Endothelial cell of umbilical vein (primary cell): ENCODE measurements around the gene CP. TPM values are rescaled to one million over a fixed set of nuclear protein-coding genes. Genes with fewer than 3 reads are reported as not detected.

Experiments used
- BruUV-seq: library from RNA; stranded (reverse); fragments of 400-500 nt; replicated peaks from 2 replicates; lab custom pipeline; 2021; lab: Mats Ljungman, UMichigan
- CTCF ChIA-PET: fragments of 300-600, 350-600 bp; sonication (Branson Sonifier 250); formaldehyde crosslinking; loops from one replicate; lab custom pipeline; 2021; ENCODE audit warnings: antibody characterized with exemption, inconsistent platforms; lab: Charles Lee
- POLR2A ChIA-PET: fragments of 300-600, 350-600 bp; sonication (Branson Sonifier 250); formaldehyde crosslinking; loops from one replicate; lab custom pipeline; 2021; ENCODE audit warnings: antibody characterized with exemption, inconsistent platforms; lab: Charles Lee
- DNase-seq: peaks from one replicate; pipeline ENCODE4 v3.0.0-alpha.2; 2011; ENCODE audit warnings: low read depth, low spot score
- FAIRE-seq: peaks from 2 replicates; lab custom pipeline; 2011; peaks lifted over from hg19 to GRCh38; lab: Jason Lieb, UNC
- H2AFZ ChIP-seq: 2 replicates; pipeline ENCODE4 v1.6.0; 2012; ENCODE audit warnings: low read depth, low read length, control low read depth, inconsistent platforms
- H3K27ac ChIP-seq: 2 replicates; pipeline ENCODE4 v1.5.1; 2011; ENCODE audit warnings: low read depth, mild to moderate bottlenecking, control low read depth, low read length, moderate library complexity; ENCODE audit not compliant: insufficient read depth
- H3K27me3 ChIP-seq, 2 experiments: 2 replicates each; pipeline versions ENCODE4 v1.6.0 to v1.6.1; 2011; ENCODE audit warnings: low read length in 2 of 2, mixed read lengths in 1 of 2; ENCODE audit not compliant: control insufficient read depth in 2 of 2, insufficient read depth in 2 of 2
- H3K36me3 ChIP-seq, 2 experiments: 2 replicates in 1 of 2; 3 replicates in 1 of 2; pipeline ENCODE4 v1.5.1; 2011; ENCODE audit warnings: low read length in 2 of 2, mild to moderate bottlenecking in 1 of 2, moderate library complexity in 1 of 2; ENCODE audit not compliant: control insufficient read depth in 2 of 2, insufficient read depth in 2 of 2; ENCODE audit errors: extremely low read depth in 1 of 2
- H3K4me1 ChIP-seq: 3 replicates; pipeline ENCODE4 v1.5.1; 2011; ENCODE audit warnings: mild to moderate bottlenecking, low read length; ENCODE audit not compliant: control insufficient read depth, insufficient read depth; ENCODE audit errors: extremely low read depth
- H3K4me2 ChIP-seq: 2 replicates; pipeline ENCODE4 v1.6.1; 2011; ENCODE audit warnings: low read length, control low read depth, mixed read lengths; ENCODE audit not compliant: insufficient read depth
- H3K4me3 ChIP-seq, 3 experiments: fragments of 200-600 bp in 1 of 3; sonication (generic), shearing (Covaris generic) in 1 of 3; replicated peaks in 1 of 3; 2 replicates each; pipeline ENCODE4 v1.5.1; 2011 to 2016; ENCODE audit warnings: control low read depth in 3 of 3, low read length in 3 of 3, mild to moderate bottlenecking in 2 of 3, inconsistent platforms in 1 of 3, low read depth in 1 of 3, moderate library complexity in 1 of 3; ENCODE audit not compliant: insufficient read depth in 1 of 3
- H3K79me2 ChIP-seq: 2 replicates; pipeline ENCODE4 v1.6.0; 2012; ENCODE audit warnings: low read length, inconsistent platforms; ENCODE audit not compliant: control insufficient read depth, insufficient read depth
- H3K9ac ChIP-seq: replicated peaks from 2 replicates; pipeline ENCODE3; 2011; ENCODE audit warnings: low read length, control low read depth; ENCODE audit not compliant: insufficient read depth; ENCODE audit errors: extremely low read depth
- H3K9me1 ChIP-seq: replicated peaks from 3 replicates; pipeline ENCODE4 v1.6.0; 2011; ENCODE audit warnings: mild to moderate bottlenecking, low read length; ENCODE audit not compliant: control insufficient read depth, insufficient read depth; ENCODE audit errors: extremely low read depth
- H3K9me3 ChIP-seq: replicated peaks from 2 replicates; pipeline ENCODE4 v1.5.1; 2012; ENCODE audit warnings: low read length, inconsistent platforms; ENCODE audit not compliant: control insufficient read depth, insufficient read depth
- H4K20me1 ChIP-seq: replicated peaks from 2 replicates; pipeline ENCODE3; 2011; ENCODE audit warnings: mild to moderate bottlenecking, low read length; ENCODE audit not compliant: control insufficient read depth, insufficient read depth; ENCODE audit errors: extremely low read depth
- CTCF ChIP-seq, 2 donors: IDR thresholded peaks; 1 replicate in 1 of 2; 2 replicates in 1 of 2; pipeline ENCODE4 v1.5.1; 2011; ENCODE audit warnings: low read length in 2 of 2, mild to moderate bottlenecking in 2 of 2, moderate library complexity in 2 of 2, control low read depth in 1 of 2, inconsistent platforms in 1 of 2, low read depth in 1 of 2; ENCODE audit not compliant: insufficient read depth in 1 of 2; ENCODE audit errors: extremely low read depth in 1 of 2
- EZH2 ChIP-seq: IDR thresholded peaks from 2 replicates; pipeline ENCODE4 v1.6.1; 2012; ENCODE audit warnings: borderline replicate concordance, low read depth, mild to moderate bottlenecking, moderate library complexity, low read length, inconsistent platforms; ENCODE audit not compliant: severe bottlenecking
- FOS ChIP-seq: IDR thresholded peaks from 2 replicates; pipeline ENCODE4 v1.6.1; 2011; ENCODE audit warnings: mild to moderate bottlenecking, low read length, moderate library complexity, borderline replicate concordance; ENCODE audit not compliant: insufficient read depth
- GATA2 ChIP-seq: IDR thresholded peaks from 2 replicates; pipeline ENCODE4 v1.7.0; 2011; ENCODE audit warnings: low read depth, mild to moderate bottlenecking, moderate library complexity, mixed read lengths, low read length; ENCODE audit not compliant: insufficient read length, insufficient read depth
- JUN ChIP-seq: IDR thresholded peaks from 2 replicates; pipeline ENCODE4 v1.6.1; 2011; ENCODE audit warnings: borderline replicate concordance, low read depth; ENCODE audit not compliant: insufficient read length, insufficient read depth
- MYC ChIP-seq: IDR thresholded peaks from one replicate; pipeline ENCODE4 v1.6.1; 2011; ENCODE audit warnings: mild to moderate bottlenecking, low read depth, low read length
- POLR2A ChIP-seq: IDR thresholded peaks from 2 replicates; pipeline ENCODE4 v1.6.1; 2012; ENCODE audit warnings: low read depth, mild to moderate bottlenecking, control low read depth, low read length
- POLR2AphosphoS5 ChIP-seq: IDR thresholded peaks from 2 replicates; pipeline ENCODE4 v1.6.1; 2012; ENCODE audit warnings: low read depth, mild to moderate bottlenecking, control low read depth, low read length, moderate library complexity; ENCODE audit not compliant: insufficient read depth
- dilution Hi-C: fragments of 300-500 bp; cut with MboI; formaldehyde crosslinking; loops from one replicate; pipeline ENCODE4 v1.15.0; 2019; ENCODE audit warnings: low sequenced_read_pairs; ENCODE audit not compliant: extremely low pct_ligation_motif_present
- intact Hi-C: fragments of 100-400 bp; cut with micrococcal nuclease; formaldehyde crosslinking; loops from one replicate; pipeline ENCODE4 v1.10.0; 2022
- polyA plus RNA-seq, 4 experiments: library from polyadenylated mRNA; depleted of rRNA in 3 of 4; stranded (reverse) in 3 of 4; unstranded in 1 of 4; fragments of >200 nt; gene quantifications; 2 replicates each; pipeline versions ENCODE4 v1.2.1 to v1.2.3, GENCODE V29; 2011 to 2012; ENCODE audit warnings: missing spikeins in 1 of 4
- total RNA-seq: library from RNA; stranded (reverse); gene quantifications from 2 replicates; pipeline ENCODE4 v1.2.3, GENCODE V29; 2021
- TF ChIP-seq, protein P1 (sequence below): IDR thresholded peaks from 2 replicates; pipeline ENCODE4 v1.6.1; 2011; ENCODE audit not compliant: insufficient read depth, insufficient read length

Gene CP
- total and polyA plus RNA-seq, 2 donors (not counting 3 experiments of a cell fraction or from before 2014, with no cell fraction given) = not detected

GRCh38 chr3:149142682-149143081 is 78.9 kb downstream of the CP start:
- H3K9me3 ChIP-seq = no peaks in the 10 kb centered on the region
- H3K9ac ChIP-seq = no peak overlapping the region
- ChIA-PET CTCF (no interaction called here), POLR2A (no interaction called here)
- no peak overlapping the region for H3K4me3 ChIP-seq
- BruUV-seq = no TSS peak
- H3K4me1 ChIP-seq = peaks cover 11% of the 10 kb centered on the region
- no peaks in the 10 kb centered on the region for H3K79me2 ChIP-seq
- DNase-seq (no peak), FAIRE-seq (no peak)
- H3K4me2 ChIP-seq = no peak overlapping the region
- TF ChIP-seq POLR2AphosphoS5 (no peak), MYC (no peak), GATA2 (no peak), FOS (no peak)
- intact Hi-C loops = no loop called here
- H4K20me1 ChIP-seq = no peaks in the 10 kb centered on the region
- no peaks in the 10 kb centered on the region for H3K9me1 ChIP-seq
- no peak overlapping the region for H3K27ac ChIP-seq
- dilution Hi-C loops = no loop called here
- peaks cover 0 to 2% of the 10 kb centered on the region in 2 experiments for H3K36me3 ChIP-seq
- H3K27me3 ChIP-seq = no peaks in the 10 kb centered on the region
- H2AFZ ChIP-seq = no peak overlapping the region

- H3K9me3 ChIP-seq = no peaks in the 10 kb centered on the region
- H3K27ac ChIP-seq = no peak overlapping the region
- ChIA-PET POLR2A (no interaction called here), CTCF (interaction anchor here (1.0 kb wide), 1 partner anchor 12 kb away, joined by 3 read pairs; no protein-coding TSS in a partner anchor)
- no peak for DNase-seq
- dilution Hi-C loops = no loop called here
- H3K9me1 ChIP-seq = no peaks in the 10 kb centered on the region
- no peak for TF ChIP-seq POLR2A
- no peak for TF ChIP-seq POLR2AphosphoS5
- no peak for TF ChIP-seq FOS
- TF ChIP-seq GATA2 = no peak
- TF ChIP-seq, protein P1, sequence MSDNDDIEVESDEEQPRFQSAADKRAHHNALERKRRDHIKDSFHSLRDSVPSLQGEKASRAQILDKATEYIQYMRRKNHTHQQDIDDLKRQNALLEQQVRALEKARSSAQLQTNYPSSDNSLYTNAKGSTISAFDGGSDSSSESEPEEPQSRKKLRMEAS = no peak
- no peak for TF ChIP-seq CTCF (IDR thresholded peaks at IDR 0.05; ENCODE audit: extremely low read depth in 1 of 2, insufficient read depth in 1 of 2, low read depth in 1 of 2, low read length in 2 of 2)
- no peak for TF ChIP-seq JUN
- no peak for TF ChIP-seq EZH2
- TF ChIP-seq MYC = no peak
- no peaks in the 10 kb centered on the region for H4K20me1 ChIP-seq
- no peaks in the 10 kb centered on the region for H3K36me3 ChIP-seq
- H3K9ac ChIP-seq = no peak overlapping the region
- no peak overlapping the region for H3K4me2 ChIP-seq
- FAIRE-seq = no peak
- no peak overlapping the region for H2AFZ ChIP-seq
- no peaks in the 10 kb centered on the region for H3K27me3 ChIP-seq
- no TSS peak for BruUV-seq
- intact Hi-C loops = no loop called here
- H3K79me2 ChIP-seq = peaks cover 2% of the 10 kb centered on the region
- H3K4me1 ChIP-seq = no peaks in the 10 kb centered on the region
- H3K4me3 ChIP-seq = no peak overlapping the region
Observed at GRCh38 chr3:149134575-149134974, 87.1 kb downstream of the CP start.
